H1 (cell line): Measurements from ENCODE around the gene TNRC6C.

Source experiments
- CHD2 ChIP-seq: IDR thresholded peaks from 2 replicates; pipeline ENCODE4 v1.6.1; 2012; ENCODE audit warnings: low read length, improper control_type of control experiment
- HDAC2 ChIP-seq, 2 experiments: fragments of 300-600 bp in 1 of 2; sonication (generic) in 1 of 2; IDR thresholded peaks; 2 replicates each; pipeline ENCODE4 v1.6.1; 2011 to 2012; ENCODE audit warnings: low read depth in 2 of 2, low read length in 2 of 2, mild to moderate bottlenecking in 2 of 2, moderate library complexity in 2 of 2, borderline replicate concordance in 1 of 2, inconsistent platforms in 1 of 2
- POU5F1 ChIP-seq: IDR thresholded peaks from 2 replicates; pipeline ENCODE4 v1.6.1; 2011; ENCODE audit warnings: low read depth, mild to moderate bottlenecking, low read length, moderate library complexity
- SIN3A ChIP-seq, 2 experiments: IDR thresholded peaks in 1 of 2; conservative IDR thresholded peaks in 1 of 2; 2 replicates each; pipeline ENCODE4 v1.6.1; 2011 to 2012; ENCODE audit warnings: low read length in 2 of 2, improper control_type of control experiment in 1 of 2, low read depth in 1 of 2, mild to moderate bottlenecking in 1 of 2

DNA sequence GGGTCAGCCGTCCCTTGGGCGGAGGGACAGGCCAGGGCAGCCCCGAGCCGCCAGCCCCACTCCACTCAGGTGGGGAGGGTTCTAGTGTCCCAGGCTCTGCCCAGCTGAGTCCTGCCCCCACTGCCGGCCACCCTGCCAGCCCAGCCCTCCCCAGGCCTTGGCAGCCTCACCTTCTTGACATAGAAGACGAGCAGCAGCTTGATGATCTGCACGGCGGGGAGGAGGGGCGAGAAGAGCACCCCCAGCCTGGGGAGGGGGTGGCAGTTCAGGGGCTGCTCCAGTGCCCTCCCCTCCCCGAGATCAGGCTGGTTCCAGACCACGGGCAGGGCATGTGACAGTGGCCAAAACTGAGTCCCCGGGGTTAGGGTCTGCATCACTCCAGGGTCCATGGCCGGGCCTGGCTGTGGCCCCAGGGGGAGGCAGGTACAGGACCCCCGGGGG lies 160.3 kb downstream of the TNRC6C start:
- TF ChIP-seq HDAC2 (IDR thresholded peaks at IDR 0.05; ENCODE audit: borderline replicate concordance in 1 of 2, low read depth in 2 of 2, low read length in 2 of 2) (no peak), SIN3A (conservative IDR thresholded peaks at IDR 0.05 in 1 of 2, IDR thresholded peaks at IDR 0.05 in 1 of 2; ENCODE audit: low read depth in 1 of 2, low read length in 2 of 2) (no peak), CHD2 (no peak), POU5F1 (no peak)
